ENCODE measurements around the gene MRC1. TPM values are rescaled to one million over a fixed set of nuclear protein-coding genes. Genes with fewer than 3 reads are reported as not detected.

Gene MRC1
- polyA plus RNA-seq, 2 of the 4 experiments (the other 2 are of a cell fraction): not detected

DNA sequence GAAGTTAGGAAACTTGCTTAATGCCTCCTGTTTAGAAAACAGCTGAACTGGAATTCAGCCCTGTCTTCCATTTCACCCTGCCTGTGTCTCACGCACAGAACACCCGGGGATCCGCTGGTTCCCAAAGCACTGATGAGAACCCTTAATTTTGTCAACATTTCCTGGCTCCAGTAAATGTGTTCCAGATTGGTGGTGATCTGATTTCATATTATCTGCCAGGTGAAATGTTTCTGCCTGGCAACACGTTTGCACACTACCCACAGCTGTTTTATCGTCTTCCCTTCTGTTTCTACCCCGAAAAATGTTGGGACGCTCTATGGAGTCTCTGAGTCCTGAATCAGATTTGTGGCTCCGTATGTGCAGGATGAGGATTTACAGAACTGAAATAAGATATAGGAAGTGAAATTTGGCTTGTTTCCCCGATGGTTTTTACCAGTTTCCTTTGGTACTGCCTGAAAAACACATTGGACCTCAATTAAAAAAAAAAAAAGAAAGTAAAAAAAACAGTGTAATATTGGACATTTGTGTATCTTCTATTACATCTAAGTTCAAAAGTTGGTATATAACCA lies 29.0 kb downstream of the MRC1 start:
- DNase-seq (ENCODE audit: low read depth in 1 of 2, low spot score in 1 of 2) (no peak), FAIRE-seq (no peak), ATAC-seq (no peak)
- no peak overlapping the region for H3K4me2 ChIP-seq
- ChIA-PET CTCF (interaction anchor here (0.6 to 4.9 kb wide), 2 partner anchors 9 to 228 kb away, joined by 3 to 33 read pairs; no protein-coding TSS in a partner anchor), POLR2A (no interaction called here)
- H3K9me3 ChIP-seq: no peaks in the 10 kb centered on the region
- WGBS (ENCODE audit: missing lambda C conversion rate): 77% methylated on average over 9 of the region's 9 CpGs
- no peak overlapping the region for H3K4me3 ChIP-seq
- peak overlapping the region in 1 of 2 experiments; percentile 86; a peak in 3 of 6 replicates for H3K27ac ChIP-seq
- no peak for TF ChIP-seq CHD2 (IDR thresholded peaks at IDR 0.05; ENCODE audit: low read length, partially characterized antibody)
- TF ChIP-seq HOXB5 (CRISPR knock-in tag; IDR thresholded peaks at IDR 0.05): no peak
- peaks cover 19% of the 10 kb centered on the region for H3K4me1 ChIP-seq

DNA sequence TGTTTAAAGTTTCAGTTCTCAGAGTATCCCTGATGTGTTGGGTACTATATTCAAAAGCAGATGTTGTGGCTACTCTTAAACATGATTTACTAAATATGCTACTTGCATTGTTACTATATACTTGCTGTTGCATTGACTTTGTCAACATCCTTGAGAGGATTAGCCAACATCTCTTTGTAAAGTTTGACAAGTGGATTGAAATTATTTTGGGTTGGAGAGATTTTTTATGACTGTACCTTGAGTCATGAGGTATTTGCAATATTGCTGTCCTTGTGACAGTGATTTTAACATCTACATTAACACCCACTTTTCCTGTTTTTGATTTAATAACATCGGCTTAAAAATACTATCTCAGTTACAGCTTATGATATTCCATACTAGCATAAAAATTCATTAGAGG lies 31.9 kb downstream of the MRC1 start:
- no peak overlapping the region for H3K4me2 ChIP-seq
- peaks cover 7% of the 10 kb centered on the region for H3K4me1 ChIP-seq
- H3K4me3 ChIP-seq: no peak overlapping the region
- DNase-seq (ENCODE audit: low read depth in 1 of 2, low spot score in 1 of 2) (no peak), ATAC-seq (no peak), FAIRE-seq (no peak)
- CTCF ChIA-PET: no interaction called here
- no peak overlapping the region for H3K27ac ChIP-seq
- POLR2A ChIA-PET: no interaction called here
- TF ChIP-seq SMC3 (IDR thresholded peaks at IDR 0.05): no peak
- TF ChIP-seq FOSL2 (IDR thresholded peaks at IDR 0.05): no peak
- TF ChIP-seq FOSL2 (CRISPR knock-in tag; IDR thresholded peaks at IDR 0.05): 0 out of 2 replicates have a peak, but pooled peaks have one; percentile 14
- WGBS (ENCODE audit: missing lambda C conversion rate): 67% methylated on average over 1 of the region's 1 CpG
- H3K9me3 ChIP-seq: no peaks in the 10 kb centered on the region

DNA sequence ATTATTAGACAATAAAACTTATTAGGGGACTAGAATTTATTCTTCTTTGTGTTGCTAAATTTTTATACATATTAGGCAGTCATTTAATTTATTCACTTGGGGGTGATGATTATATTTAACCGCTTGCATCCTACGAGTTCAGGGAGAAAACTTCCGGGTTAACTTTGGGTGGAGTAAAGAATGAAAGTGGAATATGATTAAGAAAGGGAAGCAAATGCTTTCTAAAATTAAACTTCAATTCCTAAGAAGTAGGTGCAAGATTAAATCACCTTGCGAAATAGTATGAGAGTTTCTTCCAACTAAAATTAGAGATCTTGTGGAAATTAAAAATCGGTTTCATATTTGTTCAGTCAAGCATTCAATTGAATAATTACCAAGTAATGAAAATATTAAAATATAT lies 33.5 kb downstream of the MRC1 start:
- Histone ChIP-seq H3K4me3 (no peak overlapping the region), H3K4me2 (no peak overlapping the region), H3K9me3 (no peaks in the 10 kb centered on the region), H3K27ac (no peak overlapping the region), H3K4me1 (no peaks in the 10 kb centered on the region)
- ChIA-PET POLR2A (no interaction called here), CTCF (no interaction called here)
- FAIRE-seq (no peak), DNase-seq (ENCODE audit: low read depth in 1 of 2, low spot score in 1 of 2) (no peak), ATAC-seq (no peak)
- 70% methylated on average over 5 of the region's 5 CpGs for WGBS (ENCODE audit: missing lambda C conversion rate)
- no peak for TF ChIP-seq HOXB5 (CRISPR knock-in tag; IDR thresholded peaks at IDR 0.05)

DNA sequence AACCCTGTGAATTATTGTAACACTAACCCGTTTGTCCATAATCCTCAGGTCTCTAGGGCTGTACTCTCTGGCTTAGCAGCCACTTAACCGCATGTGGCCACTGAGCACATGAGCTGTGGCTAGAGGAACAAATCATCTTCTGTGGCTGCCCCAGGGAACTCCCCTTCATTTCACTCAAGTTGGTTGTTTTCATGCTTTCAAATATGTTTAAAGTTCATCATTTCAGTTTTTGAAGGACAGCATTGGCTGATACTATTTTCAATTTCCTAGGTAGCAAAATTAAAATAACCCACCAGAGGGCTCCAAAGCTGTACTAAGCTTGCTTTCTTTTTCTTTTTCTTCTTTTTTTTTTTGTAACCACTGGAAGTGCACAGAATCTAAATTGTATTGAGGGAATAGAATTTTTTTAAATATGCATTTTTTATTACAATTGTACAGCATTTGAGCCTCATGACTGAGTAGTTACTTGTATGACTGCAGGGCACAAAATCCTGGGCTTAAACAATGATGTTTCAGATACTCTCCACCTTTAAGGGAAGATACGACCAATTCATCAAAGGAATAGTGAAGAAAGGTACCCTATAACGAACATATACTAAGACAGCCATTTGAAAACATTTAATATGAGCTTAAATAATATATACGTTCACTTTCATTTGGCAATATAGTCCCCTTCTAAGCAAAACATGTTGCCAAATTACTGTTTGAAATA lies 38.6 kb downstream of the MRC1 start:
- FAIRE-seq: no peak

More for the DNA sequence above, 38.6 kb downstream of the MRC1 start:
- H3K4me2 ChIP-seq: no peak overlapping the region
- no peaks in the 10 kb centered on the region for H3K9me3 ChIP-seq
- CTCF ChIA-PET: interaction anchor here (0.6 to 6.9 kb wide), 20 partner anchors 9 to 377 kb away, joined by 3 to 40 read pairs (median 4); no protein-coding TSS in a partner anchor
- WGBS (ENCODE audit: missing lambda C conversion rate): 40% methylated on average over 5 of the region's 5 CpGs
- no peaks in the 10 kb centered on the region for H3K4me1 ChIP-seq
- H3K27ac ChIP-seq: no peak overlapping the region
- no peak for DNase-seq (ENCODE audit: low read depth in 1 of 2, low spot score in 1 of 2)
- no peak overlapping the region for H3K4me3 ChIP-seq
- POLR2A ChIA-PET: no interaction called here
- ATAC-seq: peak; percentile 64 to 70; a peak in 5 of 6 replicates
- no peak for TF ChIP-seq JUN (IDR thresholded peaks at IDR 0.05)
- no peak for TF ChIP-seq TFCP2L1 (CRISPR knock-in tag; IDR thresholded peaks at IDR 0.05)
- no peak for TF ChIP-seq CHD4 (IDR thresholded peaks at IDR 0.05; ENCODE audit: borderline replicate concordance)
- no peak for TF ChIP-seq CBX2 (IDR thresholded peaks at IDR 0.05; ENCODE audit: borderline replicate concordance, low read depth)
- TF ChIP-seq SMC3 (IDR thresholded peaks at IDR 0.05): peak; percentile 71
- no peak for TF ChIP-seq GATA3 (IDR thresholded peaks at IDR 0.05; ENCODE audit: borderline replicate concordance)
- TF ChIP-seq FOSL2 (IDR thresholded peaks at IDR 0.05): no peak
- TF ChIP-seq FOSL2 (CRISPR knock-in tag; IDR thresholded peaks at IDR 0.05): no peak
- TF ChIP-seq MAFK (IDR thresholded peaks at IDR 0.05; ENCODE audit: partially characterized antibody): no peak
- TF ChIP-seq HOXB13 (CRISPR knock-in tag; IDR thresholded peaks at IDR 0.05; ENCODE audit: low read depth): no peak
- TF ChIP-seq, protein P1, sequence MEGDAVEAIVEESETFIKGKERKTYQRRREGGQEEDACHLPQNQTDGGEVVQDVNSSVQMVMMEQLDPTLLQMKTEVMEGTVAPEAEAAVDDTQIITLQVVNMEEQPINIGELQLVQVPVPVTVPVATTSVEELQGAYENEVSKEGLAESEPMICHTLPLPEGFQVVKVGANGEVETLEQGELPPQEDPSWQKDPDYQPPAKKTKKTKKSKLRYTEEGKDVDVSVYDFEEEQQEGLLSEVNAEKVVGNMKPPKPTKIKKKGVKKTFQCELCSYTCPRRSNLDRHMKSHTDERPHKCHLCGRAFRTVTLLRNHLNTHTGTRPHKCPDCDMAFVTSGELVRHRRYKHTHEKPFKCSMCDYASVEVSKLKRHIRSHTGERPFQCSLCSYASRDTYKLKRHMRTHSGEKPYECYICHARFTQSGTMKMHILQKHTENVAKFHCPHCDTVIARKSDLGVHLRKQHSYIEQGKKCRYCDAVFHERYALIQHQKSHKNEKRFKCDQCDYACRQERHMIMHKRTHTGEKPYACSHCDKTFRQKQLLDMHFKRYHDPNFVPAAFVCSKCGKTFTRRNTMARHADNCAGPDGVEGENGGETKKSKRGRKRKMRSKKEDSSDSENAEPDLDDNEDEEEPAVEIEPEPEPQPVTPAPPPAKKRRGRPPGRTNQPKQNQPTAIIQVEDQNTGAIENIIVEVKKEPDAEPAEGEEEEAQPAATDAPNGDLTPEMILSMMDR (IDR thresholded peaks at IDR 0.05): peak; percentile 68
- TF ChIP-seq EP300 (IDR thresholded peaks at IDR 0.05): no peak
- TF ChIP-seq, protein P2, sequence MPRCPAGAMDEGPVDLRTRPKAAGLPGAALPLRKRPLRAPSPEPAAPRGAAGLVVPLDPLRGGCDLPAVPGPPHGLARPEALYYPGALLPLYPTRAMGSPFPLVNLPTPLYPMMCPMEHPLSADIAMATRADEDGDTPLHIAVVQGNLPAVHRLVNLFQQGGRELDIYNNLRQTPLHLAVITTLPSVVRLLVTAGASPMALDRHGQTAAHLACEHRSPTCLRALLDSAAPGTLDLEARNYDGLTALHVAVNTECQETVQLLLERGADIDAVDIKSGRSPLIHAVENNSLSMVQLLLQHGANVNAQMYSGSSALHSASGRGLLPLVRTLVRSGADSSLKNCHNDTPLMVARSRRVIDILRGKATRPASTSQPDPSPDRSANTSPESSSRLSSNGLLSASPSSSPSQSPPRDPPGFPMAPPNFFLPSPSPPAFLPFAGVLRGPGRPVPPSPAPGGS (IDR thresholded peaks at IDR 0.05): no peak
- TF ChIP-seq NFE2L2 (conservative IDR thresholded peaks at IDR 0.05; ENCODE audit: low read length): no peak
- peak; percentile 57 to 60 for TF ChIP-seq RAD21 (conservative IDR thresholded peaks at IDR 0.05 in 1 of 2, IDR thresholded peaks at IDR 0.05 in 1 of 2)
- no peak for TF ChIP-seq JUNB (IDR thresholded peaks at IDR 0.05)
